WI38 (cell line): ENCODE results near the gene TEX26.

ENCODE experiments used
- H3K4me3 ChIP-seq: 2 replicates; pipeline ENCODE4 v1.5.1; 2011; ENCODE audit warnings: low read depth, mild to moderate bottlenecking, control low read depth, low read length
- TF ChIP-seq, protein P1 (sequence below): IDR thresholded peaks from 2 replicates; pipeline ENCODE4 v1.5.1; 2012; ENCODE audit warnings: low read depth, mild to moderate bottlenecking, control low read depth, low read length

TEX26 gene

DNA sequence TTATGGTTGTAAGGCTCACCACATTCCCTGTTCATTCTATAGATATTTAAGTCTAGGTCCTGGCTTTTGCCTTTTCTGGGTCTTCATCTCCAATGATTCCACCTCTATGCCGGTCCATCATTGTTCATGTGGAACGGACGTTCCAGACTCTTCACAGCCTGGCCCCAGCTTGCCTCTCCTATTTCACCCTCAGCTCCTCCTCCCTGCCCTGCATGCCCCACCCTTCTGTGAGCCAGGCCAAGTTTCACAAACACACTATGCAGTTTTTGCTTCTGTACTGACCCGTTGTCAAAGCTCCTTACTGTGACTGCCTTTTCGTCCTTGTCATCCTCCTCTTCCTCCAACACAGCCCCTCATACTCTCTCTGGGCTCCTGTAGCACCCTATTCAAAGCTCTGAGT lies 31.3 kb downstream of the TEX26 start:
- H3K4me3 ChIP-seq, result no peak overlapping the region
- TF ChIP-seq, protein P1, sequence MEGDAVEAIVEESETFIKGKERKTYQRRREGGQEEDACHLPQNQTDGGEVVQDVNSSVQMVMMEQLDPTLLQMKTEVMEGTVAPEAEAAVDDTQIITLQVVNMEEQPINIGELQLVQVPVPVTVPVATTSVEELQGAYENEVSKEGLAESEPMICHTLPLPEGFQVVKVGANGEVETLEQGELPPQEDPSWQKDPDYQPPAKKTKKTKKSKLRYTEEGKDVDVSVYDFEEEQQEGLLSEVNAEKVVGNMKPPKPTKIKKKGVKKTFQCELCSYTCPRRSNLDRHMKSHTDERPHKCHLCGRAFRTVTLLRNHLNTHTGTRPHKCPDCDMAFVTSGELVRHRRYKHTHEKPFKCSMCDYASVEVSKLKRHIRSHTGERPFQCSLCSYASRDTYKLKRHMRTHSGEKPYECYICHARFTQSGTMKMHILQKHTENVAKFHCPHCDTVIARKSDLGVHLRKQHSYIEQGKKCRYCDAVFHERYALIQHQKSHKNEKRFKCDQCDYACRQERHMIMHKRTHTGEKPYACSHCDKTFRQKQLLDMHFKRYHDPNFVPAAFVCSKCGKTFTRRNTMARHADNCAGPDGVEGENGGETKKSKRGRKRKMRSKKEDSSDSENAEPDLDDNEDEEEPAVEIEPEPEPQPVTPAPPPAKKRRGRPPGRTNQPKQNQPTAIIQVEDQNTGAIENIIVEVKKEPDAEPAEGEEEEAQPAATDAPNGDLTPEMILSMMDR, result no peak

DNA sequence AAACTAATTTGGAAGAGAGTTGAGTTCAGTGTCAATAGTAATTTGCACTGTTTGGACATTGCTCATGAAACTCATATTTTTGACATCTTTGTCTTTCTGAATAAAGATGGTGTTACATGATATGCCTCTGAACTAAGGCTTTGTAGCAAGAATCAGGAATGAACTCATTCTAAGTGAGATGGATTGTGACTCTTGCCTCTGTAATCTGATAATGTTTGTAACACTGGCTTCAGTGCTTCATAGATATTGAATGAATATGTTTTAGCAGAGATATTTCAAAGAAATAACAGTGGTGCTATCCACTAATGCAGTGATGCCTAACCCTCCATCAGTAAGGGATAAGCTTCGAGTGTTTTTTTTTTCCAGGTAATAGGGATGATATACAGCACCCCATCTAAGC lies 32.9 kb downstream of the TEX26 start:
- TF ChIP-seq, protein P1, result no peak
- no peak overlapping the region for H3K4me3 ChIP-seq

DNA sequence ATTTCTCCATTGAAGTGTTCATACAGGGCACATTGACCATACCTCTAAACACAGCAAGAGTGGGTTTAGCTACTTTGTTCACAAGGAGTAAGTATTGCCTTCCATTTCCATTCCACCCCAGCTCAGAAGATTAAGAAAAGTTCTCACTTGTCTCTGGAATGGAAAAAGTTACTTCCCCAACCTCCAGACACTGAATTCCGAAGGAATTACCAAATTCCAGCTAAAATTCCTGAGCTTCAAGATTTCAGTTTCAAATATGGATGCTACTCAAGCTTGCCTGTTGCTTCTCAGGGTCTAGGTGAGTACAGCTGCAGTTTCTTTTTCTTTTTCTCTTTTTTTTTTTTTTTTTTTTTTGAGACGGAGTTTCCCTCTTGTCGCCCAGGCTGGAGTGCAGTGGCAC lies 33.6 kb downstream of the TEX26 start:
- TF ChIP-seq, protein P1, result no peak
- no peak overlapping the region for H3K4me3 ChIP-seq

DNA sequence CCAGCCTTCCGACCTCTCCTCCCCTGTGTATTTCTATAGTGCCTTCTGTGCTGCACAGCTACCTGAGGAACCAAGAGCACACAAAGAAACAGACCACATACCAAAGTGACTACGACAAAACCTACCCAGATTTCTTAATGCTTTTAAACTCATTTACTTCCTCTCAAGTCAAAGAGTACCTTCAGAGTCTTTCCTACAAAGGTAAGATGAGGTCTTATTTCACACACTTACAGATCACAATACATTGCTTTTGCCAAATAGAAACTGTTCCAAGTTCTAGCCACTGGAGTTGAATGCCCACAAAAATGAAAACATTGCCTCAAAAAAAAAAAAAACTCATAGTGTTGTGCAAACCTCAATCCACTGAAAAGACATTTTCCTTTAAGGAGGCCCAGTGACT lies 36.4 kb downstream of the TEX26 start:
- no peak overlapping the region for H3K4me3 ChIP-seq
- TF ChIP-seq, protein P1, result no peak

DNA sequence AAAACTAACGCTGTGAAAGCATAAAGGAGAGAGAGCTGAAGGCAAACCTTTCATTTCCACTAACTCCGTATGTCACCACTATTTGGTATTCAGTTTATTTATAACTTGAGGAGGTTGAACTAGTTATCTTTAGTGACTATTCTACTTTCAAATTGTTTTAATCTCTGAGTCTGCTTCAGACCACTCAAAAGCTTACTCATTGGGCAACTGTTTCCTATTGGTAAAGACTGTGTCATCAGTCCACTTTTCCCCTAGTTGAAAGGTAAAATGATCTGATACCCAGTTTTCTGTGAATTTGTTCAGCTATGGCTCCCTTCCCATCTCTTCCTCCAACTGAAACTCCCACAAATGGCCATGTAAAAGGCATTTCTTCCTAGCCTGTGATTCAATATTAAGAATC lies 39.1 kb downstream of the TEX26 start:
- H3K4me3 ChIP-seq, result no peak overlapping the region
- TF ChIP-seq, protein P1, result no peak

DNA sequence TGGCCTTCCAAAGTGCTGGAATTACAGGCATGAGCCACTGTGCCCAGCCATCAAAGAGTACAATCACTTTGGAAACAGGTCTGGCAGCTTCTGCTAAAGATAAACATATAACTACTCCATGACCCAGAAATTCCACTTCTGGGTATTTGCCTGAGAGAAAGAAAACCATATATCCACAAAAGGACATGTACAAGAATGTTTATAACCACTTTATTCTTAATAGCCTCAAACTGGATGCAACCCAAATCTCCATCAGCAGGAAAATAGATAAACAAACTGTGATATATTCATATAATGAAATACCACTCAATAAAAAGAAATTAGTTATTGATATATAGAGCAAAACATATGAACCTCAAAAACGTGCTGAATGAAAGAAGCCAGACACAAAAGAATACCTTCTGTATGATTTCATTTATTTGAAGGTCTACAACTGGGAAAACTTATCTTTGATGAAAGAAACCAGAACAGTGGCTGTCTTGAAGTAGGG lies 40.5 kb downstream of the TEX26 start:
- TF ChIP-seq, protein P1, result no peak
- no peak overlapping the region for H3K4me3 ChIP-seq

DNA sequence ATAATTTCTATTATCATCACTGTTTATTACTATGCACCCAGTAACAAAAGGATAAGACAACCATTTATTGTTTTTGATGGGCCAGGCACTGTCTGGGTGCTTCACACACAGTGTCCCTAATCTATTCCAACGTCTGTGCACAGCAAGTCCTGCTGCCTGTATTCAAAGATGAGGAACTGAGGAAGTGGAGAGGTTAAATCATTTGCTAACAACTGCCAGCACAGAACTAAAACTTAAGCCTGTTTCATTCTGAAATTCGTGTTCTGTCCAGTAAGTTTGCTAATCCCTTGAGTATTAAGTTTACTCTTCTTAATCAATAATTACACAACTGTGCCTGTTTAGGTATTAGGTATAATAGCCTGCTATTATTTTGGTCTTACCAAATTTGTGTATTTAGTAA lies 41.9 kb downstream of the TEX26 start:
- TF ChIP-seq, protein P1, result no peak
- no peak overlapping the region for H3K4me3 ChIP-seq
